GM18505 (cell line): Measurements from ENCODE around the gene RNASE4.
"Not testable (repeated sequence)": the region's sequence is repeated elsewhere in the genome, so short reads cannot be mapped to it uniquely, and the experiment has no call there.

Experiments used
- ATAC-seq: cut with Tn5 transposase; IDR thresholded peaks from one replicate; pipeline ENCODE4 v1.9.1; 2021; ENCODE audit not compliant: unreplicated experiment
- POLR2A ChIP-seq: IDR thresholded peaks from 4 replicates; pipeline ENCODE4 v1.6.1; 2011; ENCODE audit warnings: borderline replicate concordance; ENCODE audit not compliant: insufficient read depth, insufficient read length; ENCODE audit errors: extremely low read depth

RNASE4 gene

GRCh38 chr14:20683891-20684661, at the start of gene RNASE4:
Gene RNASE4, plus strand, starts transcription at chr14:20684560. Its CDS starts 14,812 bp downstream, at chr14:20699372.
- peak; percentile 34 for TF ChIP-seq POLR2A
- peak; percentile 30 for ATAC-seq

- no peak for ATAC-seq
- no peak for TF ChIP-seq POLR2A
These were observed 42.8 kb upstream of the RNASE4 start, which contains the start of gene OR6S1 for GRCh38 chr14:20641591-20641990. Gene OR6S1, minus strand, starts transcription at chr14:20641691. Its CDS starts 0 bp downstream, at chr14:20641691.

- ATAC-seq = no peak
- no peak for TF ChIP-seq POLR2A
These were observed 42.2 kb upstream of the RNASE4 start for GRCh38 chr14:20642182-20642581.

GRCh38 chr14:20642755-20643154, 41.6 kb upstream of the RNASE4 start:
- ATAC-seq = not testable (repeated sequence)

GRCh38 chr14:20644520-20644919, 39.8 kb upstream of the RNASE4 start:
- TF ChIP-seq POLR2A = no peak
- ATAC-seq = no peak

GRCh38 chr14:20645481-20645880, 38.9 kb upstream of the RNASE4 start:
- ATAC-seq = no peak
- no peak for TF ChIP-seq POLR2A

- TF ChIP-seq POLR2A = no peak
- peak; percentile 69 for ATAC-seq
These were observed 31.1 kb upstream of the RNASE4 start for GRCh38 chr14:20652996-20653975.

GRCh38 chr14:20655851-20656250, 28.5 kb upstream of the RNASE4 start:
- no peak for ATAC-seq
- no peak for TF ChIP-seq POLR2A

- no peak for TF ChIP-seq POLR2A
- no peak for ATAC-seq
These were observed 28.1 kb upstream of the RNASE4 start for GRCh38 chr14:20656274-20656673.

- no peak for TF ChIP-seq POLR2A
- no peak for ATAC-seq
These were observed 26.8 kb upstream of the RNASE4 start for GRCh38 chr14:20657216-20658211.

- no peak for TF ChIP-seq POLR2A
- ATAC-seq = no peak
These were observed 26.1 kb upstream of the RNASE4 start for GRCh38 chr14:20658246-20658645.

GRCh38 chr14:20659336-20659735, 25.0 kb upstream of the RNASE4 start:
- ATAC-seq = no peak
- no peak for TF ChIP-seq POLR2A
